GM19463 (cell line): Measurements from ENCODE around the gene TSPAN14.

ENCODE experiments used
- ATAC-seq: cut with Tn5 transposase; IDR thresholded peaks from one replicate; pipeline ENCODE4 v1.9.1; 2021; ENCODE audit warnings: mild to moderate bottlenecking, moderate library complexity; ENCODE audit not compliant: unreplicated experiment

The TSPAN14 gene

DNA sequence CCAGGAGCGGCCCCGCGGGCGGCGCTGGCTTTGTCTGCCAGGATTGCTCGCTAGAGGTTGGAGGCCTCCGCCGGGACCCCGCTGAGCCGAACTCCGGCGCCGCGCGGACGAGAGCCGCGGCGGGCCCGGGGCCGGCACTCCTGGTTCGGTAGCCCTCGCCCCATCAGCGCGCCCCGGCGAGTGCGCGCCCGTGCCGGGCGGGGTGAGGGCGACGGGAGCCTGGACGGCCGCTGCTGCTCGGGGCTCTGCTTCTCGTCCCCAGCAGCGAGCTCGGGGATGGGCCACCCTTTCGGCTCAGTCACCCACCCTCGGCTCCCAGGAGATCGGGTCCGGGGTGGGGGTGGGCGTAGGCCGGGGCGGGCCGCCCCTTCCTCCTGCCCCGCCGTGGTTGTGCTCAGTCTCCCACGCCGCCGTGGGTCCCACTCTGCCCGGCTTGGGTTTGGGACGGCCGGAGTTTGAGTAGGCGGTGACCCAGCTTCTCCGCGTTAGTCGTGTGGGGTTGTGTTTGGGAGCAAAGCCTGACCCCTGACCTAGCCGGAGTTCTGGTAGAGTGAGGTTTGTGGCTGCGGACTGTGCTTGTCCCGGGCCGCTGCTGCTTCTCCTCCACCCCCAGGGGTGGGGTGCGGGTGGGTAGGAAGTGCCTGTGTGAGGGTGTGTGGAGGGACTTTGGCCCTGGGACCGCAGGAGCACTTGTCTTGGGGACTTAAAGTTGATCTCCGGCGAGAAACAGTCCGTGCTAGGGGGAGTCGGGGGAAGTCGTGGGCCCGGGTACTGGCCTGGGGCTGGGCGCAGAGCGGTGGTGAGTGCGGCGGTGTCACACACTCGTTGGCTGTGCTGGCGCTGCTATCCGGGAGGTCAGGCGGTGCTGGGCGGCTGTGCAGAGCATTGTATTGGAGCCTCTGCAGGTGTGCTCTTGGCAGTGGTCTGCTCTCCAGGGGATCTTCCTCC, 677 bp downstream of the TSPAN14 start:
- ATAC-seq: peak; percentile 11

DNA sequence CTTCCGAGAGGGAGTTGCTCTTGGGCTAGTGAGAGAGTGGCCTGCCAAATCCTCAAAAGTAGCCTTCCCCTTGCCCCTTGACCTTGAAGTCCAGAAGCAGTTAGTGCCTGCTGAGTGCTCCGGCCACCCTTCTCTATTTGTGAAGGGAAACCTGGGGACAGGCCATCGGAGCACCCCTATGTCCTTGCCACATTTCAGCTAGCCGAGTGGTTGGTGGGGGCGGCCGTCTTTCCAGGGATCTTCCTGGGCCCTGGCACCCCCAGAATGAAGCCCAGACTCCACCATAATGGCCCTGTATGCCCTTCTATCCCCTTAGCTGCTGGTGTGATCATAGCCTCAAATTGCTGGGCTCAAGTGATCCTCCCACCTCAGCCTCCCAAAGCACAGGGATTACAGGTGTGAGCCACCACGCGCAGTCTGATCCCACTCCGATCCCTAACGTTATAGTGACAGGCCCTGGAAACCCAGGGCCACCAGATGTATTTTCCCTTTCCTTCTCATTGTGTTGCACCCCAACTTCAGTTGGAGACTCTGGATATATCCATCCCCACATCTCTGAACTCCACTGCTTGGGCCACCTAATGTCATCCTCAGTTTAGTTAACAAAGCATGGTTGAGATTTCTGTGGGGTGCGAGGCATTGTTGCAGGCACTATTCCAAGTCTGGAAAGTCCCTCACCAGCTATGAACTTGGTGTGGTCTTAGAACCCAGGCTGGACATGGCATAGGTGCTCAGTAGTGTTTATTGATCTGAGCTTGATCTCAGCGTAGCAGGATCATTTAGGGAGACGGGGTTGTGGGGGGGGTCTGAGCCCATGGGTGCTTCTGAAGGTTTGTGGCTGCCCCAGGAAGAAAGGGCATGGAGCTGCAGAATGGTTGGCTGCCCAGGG, 1.6 kb downstream of the TSPAN14 start:
- no peak for ATAC-seq

DNA sequence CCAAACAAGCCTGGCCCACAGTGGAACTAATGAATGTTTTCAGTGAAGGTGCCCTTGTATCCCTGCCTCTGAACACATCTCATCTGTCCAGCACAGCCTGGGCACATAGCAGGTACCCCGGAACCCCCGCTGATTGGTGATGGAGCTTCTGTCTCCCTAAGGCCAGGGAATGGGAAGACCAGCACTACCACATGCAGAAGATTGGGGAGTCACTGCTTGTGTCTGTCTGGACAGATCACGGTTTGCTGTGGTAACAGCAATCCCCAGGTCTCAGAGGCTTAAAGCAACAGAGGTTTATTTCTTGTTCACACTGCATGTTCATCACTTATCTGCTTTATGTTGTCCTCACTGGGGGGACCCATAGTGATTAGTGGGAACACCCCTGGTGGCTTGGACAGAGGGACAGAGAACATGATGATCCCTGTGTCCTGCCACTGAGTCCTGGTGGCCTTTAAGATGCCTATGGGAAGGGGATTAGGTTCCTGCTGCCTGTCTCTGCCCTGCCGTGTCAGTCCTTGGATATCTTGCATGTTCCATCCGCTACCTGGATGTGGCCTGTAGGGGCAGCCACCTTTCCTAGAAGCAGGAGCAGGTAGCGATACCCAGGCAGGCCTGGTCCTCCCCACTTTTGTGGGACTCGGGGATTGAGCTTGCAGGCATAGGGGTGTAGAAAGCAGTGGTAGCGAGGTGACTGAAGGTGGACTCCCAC, 3.6 kb downstream of the TSPAN14 start:
- no peak for ATAC-seq

DNA sequence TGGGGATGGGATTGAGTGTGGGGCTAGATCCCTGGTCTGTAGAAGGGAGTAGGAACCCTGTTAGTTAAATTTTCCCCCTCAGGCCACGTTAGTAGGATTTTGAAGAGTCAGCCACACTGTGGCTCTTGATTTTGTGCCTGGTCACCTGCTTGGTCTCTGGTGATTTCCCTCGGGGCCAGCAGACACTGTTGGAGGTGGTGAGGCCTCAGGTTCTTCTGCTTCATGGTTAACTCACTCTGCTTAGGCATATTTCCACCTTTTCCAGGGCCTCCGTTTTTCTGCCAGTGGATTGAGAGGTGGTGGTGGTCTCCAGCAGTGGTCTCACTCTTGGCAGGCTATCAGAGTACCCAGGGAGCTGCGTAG, 4.1 kb downstream of the TSPAN14 start:
- ATAC-seq: no peak

DNA sequence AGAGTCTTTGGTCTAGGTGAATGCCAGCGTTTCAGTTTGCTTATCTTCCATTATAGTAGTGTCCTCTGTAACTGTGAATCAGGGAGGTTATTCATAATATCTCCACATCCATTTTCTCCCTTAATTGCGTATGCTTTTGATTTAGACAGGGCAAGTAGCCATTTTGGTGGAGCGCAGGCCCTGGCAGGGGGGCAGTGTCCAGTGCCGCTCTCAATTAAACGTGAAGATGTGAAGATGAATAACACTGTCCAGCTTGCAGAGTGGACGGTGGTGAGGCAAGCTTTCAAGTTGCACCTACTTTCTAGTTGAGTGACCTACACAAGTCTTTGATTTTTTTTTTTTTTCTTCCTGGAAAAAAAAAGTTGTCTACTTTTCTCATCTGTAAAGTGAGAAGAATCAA, 4.5 kb downstream of the TSPAN14 start:
- ATAC-seq: no peak

DNA sequence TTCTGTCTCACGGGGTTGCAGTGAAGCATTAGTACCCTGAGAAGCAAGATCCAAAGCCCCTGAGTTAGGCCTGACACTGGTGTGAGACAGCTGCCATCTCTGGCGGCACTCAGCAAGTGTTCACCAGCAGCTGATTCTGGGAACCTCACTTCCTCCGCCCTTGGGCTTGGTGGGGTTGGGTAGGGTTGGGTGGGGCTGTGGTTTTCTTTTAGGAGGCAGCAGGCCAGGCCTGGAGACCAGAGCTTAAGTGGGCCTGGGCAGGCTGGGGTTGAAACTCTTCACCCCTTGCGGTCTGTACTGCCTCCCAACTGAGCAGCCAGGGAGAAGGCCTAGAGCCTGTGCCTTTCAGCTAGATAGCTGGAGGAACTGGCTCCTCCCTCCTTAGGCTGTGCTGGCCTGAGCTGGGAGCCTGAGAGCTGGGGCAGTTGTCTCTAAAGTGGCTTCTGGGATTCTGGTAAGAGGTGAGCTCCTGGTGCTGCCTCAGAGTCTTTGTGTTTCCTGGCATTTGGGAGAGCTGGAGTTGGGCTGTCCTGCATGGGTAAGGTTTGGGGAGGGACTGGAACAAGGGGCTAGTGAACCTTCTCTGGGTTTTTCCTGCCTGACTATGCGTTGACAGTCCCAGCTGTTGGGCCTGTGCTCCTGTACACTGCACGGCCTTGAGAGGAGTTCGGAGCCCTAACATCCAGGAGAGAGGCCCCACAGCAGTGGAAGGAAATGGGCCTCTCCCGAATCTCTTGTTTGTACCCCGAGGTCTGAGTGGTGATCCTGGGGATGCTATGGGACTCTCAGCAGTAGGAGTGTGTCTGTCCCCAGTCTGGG, 5.1 kb downstream of the TSPAN14 start:
- ATAC-seq: peak; percentile 54

DNA sequence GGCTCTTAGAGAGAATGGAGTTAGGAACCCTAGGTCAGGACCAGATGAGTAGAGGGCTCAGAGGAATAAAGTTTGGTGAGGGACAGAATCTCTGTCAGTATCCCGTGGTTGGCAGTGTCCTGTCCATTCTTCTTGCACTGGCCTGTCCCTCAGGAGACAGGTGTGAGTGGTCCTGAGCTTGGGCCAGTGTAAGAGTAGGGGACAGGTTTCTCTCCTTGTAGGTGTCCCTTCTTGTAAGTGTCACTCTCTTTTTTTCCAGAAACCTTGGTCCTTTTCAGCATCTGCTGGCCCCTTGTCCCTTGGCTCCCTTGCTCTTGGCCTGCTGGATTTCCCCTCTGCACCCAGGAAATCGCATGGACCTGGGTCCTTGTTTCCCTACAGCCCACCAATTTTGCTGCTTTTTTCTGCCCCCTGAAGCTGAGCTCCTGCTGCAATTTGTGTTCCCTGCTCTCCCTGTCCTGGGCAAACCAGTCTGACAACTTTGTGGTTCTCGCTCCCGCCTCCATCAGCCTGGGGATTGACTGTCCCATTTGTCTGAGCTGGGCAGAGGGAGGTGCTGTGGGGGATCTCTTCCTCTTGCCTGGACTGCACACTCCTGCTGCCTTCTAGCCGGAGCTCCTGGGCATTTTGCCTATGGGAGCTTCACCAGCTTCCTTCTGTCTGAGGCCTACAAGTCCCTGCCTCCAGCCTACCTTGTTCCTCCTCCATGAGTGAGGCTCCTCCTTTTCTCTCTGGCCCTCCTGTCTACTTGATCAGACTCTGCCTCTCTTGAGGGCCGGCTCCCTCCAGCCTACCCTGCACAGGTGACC, 6.5 kb downstream of the TSPAN14 start:
- no peak for ATAC-seq

DNA sequence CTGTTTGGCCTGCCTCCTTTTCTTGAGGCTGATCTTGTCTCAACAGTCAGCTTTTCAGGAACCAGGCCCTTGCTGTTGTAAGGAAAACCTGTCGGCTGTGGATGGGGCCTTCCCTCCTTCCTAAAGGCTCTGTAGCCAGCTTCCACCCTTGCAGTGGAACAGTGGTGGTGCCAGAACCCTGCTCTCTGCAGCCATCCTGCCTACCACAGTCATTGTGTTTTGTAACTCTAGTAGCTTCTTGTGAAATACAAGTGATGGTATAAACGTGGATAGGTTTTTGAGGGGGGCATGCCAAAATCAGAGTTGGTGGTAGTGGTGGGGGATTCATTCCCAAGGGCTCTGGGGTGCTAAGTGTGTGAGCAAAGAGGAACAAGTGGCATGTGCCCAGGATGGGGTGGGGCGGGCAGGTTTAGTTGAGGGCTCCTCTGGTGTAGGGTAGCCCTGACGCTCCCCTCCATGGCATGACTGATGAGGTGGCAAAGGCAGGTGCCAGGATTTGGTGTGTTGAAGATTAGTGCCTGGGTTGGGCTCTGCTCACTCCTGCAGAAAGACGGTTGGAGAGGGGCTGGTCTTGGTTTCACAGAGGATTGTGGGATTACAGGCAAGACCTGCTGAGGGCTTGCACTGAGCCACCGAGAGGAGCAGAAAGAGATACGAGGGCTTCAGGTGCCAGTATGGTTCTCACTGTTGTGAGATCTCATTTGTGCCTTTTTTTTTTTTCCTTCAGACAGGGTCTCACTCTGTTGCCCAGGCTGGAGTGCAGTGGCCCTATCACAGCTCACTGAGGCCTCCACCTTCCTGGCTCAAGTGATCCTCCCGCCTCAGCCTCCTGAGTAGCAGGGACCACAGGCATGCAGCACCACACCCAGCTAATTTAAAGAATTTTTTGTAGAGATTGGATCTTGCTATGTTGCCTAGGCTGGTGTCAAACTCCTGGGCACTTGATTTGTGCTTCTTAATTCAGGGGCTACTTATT, 7.4 kb downstream of the TSPAN14 start:
- no peak for ATAC-seq

DNA sequence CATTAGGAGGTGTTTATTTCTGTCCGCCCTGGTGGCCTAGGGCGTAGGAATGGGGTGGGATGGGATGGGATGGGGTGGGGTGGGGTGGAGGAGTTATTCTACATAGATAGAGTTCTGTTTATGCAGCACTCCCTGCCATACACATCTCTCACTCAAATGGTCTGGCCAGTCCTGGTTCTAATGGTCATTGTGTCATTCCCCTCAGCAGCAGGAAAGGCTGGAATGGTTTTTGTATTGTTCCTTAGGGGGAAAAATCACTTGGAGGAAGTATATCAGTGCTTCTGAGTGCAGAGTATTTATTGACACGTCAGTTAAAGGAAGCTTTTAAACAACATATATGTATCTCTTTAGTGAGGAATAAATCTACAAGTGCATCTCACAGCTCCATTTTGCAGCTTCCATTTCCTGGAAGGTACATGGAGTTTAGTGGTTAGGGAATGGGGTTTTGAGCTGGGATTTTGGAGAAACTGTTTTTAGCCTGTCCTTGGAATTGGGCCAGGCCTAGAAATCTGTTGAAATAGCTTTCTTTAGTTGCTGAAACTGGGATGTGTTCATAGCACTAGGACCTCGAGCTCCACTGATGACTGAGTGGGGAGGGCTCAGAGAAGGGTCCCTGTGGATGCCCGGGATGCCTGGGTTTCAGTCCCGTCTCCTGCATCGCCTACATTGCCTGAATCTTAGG, 8.3 kb downstream of the TSPAN14 start:
- no peak for ATAC-seq

DNA sequence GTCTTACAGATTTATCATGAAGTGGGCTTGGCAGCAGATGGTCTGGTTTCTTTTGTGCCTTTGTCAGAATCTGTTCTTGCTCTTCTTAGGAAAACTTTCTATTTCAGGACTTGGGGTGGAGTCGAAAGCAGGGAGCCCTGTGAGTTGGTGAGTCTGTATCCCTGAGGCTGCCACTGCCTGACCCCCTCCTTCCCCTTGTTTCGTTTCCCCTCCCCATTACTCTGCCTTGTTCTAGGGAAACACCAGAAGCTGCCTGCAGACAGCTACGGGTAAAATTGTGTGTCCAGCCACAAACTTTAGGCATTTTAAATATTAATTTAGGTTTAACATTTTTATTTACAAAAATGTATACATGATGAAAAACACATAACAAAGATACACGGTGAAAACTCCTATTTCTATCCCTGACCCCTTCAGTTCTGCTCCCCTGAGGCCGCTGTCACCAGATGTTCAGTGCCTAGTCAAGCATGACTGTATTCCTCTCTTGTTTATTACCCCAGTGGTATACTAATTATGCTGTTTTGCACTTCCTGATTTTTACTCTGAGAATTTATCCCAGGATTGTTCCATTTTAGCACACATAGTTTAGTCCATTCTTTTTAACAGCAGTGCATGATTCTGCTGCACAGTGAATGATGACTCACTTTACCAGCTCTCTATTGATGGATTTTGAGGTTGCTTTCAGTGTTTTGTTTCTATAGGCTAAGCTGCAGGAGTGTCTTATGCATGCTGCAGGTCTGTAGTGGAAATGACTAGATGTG, 9.1 kb downstream of the TSPAN14 start:
- ATAC-seq: peak; percentile 20

DNA sequence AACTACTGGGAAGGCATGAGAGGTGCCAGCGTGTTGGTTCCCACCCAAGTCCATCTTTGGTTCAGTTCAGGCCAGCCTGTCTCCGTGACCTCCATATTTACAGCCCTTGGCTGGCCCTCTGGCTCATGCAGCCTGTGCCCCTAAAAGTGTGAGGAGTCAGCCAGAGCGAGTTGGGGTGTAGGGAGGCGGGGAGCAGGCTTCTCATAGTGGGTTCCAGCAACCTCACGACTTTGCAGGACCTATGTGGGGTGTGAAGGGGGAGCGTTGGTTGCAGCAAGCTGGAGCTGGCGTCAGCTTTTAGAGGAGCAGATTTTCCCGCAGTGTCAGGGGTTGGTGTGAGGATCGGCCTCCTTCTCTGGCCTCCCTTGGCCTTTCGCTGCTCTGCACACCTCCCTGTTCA, 9.8 kb downstream of the TSPAN14 start:
- ATAC-seq: no peak

DNA sequence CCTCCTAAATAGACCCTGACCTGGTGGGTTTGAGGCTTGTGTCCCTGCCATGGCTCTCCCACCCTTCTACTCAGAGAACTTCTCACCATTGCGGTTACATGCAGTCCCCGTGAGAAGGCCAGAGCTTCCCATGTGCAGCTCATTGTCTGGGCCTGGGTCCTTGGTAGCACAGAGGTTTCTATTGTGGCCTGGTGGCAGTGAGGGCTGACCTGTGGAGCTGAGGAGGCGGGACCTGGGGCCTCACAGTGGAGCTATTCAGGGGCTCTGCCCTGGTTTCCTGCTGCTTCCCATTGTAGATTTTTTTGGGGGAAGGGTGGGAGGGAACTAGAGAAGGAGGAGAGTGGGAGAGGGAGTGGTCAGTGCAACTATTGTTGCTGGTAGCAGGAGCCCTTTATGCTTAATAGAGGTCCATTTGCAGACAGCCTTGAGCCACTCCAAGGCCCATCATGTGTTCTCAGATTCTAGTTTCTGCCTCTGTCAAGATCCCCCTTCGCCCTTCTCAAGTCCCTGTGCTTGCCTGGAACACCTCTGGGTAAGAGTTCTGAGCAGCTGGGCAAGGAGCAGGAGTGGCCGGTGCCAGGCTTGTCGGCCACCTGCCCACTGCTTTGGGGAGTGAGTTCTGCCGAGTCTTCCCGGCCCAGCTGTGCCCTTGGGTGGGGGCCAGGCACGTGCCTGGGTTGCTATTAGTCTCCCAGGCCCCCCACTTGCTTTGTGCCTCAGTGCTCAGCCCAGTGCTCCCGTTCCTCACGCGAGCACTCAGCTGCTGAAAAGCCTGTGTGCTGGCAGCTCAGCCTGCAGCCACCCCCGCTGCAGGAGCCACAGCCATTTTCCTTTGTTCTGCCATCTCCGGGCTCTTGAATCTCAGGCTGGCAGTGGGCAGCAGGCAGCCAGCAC, 10.7 kb downstream of the TSPAN14 start:
- no peak for ATAC-seq

DNA sequence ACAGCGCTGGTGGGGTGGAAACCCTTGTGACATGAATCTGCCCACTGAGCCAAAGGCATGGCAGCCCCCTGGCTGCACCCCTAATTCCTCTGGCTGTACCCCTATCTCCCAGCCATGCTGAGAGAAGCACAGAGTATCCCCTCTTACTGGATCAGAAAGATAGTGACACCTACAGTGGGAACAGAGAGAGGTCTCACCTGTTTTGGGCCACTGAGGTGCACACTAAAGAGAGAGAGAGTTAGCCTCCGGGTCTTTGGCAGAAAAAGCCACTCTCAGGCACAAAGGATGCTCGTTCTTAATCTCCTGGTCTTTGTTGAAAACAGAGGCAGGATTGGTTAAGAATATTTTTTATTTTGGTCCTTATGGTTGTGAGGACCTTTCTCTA, 11.3 kb downstream of the TSPAN14 start:
- ATAC-seq: no peak

DNA sequence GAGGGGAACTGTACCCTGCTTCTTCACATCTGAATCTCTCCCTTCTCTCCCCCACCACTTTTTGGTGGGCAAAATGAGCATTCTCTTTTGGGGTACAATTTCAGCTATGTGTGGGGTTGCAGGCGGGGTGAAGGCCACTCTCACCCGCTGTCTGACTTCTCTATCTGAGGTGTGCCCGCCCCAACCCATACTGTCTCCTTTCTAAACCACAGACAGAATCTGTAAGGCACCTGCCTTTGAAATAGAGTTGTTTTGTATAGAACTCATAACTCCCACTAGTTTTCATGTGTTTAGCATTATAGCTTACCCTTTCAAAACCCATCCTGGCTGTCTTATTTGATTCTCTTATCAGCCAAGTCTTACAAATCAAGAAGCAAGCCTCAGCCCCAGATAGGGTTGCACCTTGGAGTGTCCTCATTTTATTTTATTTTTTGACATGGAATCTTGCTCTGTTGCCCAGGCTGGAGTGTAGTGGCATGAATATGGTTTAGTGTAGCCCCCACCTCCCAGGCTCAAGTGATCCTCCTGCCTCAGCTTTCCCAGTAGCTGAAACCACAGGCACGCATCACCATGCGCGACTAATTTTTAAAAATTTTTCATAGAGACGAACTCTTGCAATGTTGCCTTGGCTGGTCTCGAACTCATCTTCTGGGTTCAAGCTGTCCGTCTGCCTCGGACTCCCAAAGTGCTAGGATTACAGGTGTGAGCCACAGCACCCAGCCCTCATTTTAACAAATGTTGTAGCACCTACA, 11.9 kb downstream of the TSPAN14 start:
- ATAC-seq: peak; percentile 43

DNA sequence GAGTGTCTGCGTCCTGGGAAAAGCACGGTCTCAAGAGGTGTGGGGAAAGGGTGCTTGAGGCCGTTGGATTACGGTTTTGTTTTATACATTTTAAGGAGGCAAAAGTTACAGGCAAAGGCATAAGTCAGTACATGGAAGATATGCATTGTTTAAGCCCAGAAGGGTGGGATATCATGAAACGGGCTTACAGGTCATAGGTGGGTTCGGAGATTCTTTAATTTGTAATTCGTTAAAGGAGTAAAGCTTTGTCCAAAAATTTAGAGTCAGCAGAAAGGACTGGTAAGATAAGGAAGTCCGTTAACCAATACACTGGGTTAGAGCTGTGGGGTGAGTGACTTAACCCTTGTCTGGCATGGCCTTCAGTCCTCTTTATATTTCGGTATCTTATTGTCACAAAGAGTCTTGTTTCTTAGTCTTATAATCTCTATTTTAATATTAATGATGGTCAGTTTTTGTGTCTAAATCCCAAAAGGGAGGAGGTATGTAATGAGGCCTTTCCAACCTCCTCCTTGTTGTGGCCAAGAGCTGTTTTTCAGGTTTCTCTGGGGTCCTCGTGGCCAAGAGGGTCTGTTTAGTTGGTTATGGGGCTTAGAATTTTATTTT, 12.7 kb downstream of the TSPAN14 start:
- ATAC-seq: no peak
